Panc1 (cell line): ENCODE measurements around the gene TULP1. TPM values are rescaled to one million over a fixed set of nuclear protein-coding genes. Genes with fewer than 3 reads are reported as not detected.

Experiments
- ATAC-seq: fragments of 200-7000 bp; cut with Tn5 transposase; 2 replicates; pipeline ENCODE4 v1.9.1; 2020; ENCODE audit warnings: mild to moderate bottlenecking, moderate library complexity
- BruUV-seq: library from RNA; stranded (reverse); fragments of 400-500 nt; replicated peaks from 2 replicates; lab custom pipeline; 2021; lab: Mats Ljungman, UMichigan
- CTCF ChIA-PET: fragments of 300-600 bp; sonication (Branson Sonifier 250); formaldehyde crosslinking; loops from one replicate; lab custom pipeline; 2022; ENCODE audit warnings: antibody characterized with exemption; lab: Charles Lee
- POLR2A ChIA-PET: fragments of 300-600 bp; sonication (Branson Sonifier 250); formaldehyde crosslinking; loops from one replicate; lab custom pipeline; 2022; ENCODE audit warnings: antibody characterized with exemption; lab: Charles Lee
- DNase-seq: peaks from one replicate; pipeline ENCODE4 v3.0.0-alpha.2; 2010; ENCODE audit warnings: low read depth, low spot score
- H3K27ac ChIP-seq: 2 replicates; pipeline ENCODE4 v1.5.1; 2011; ENCODE audit warnings: mild to moderate bottlenecking, low read length, inconsistent platforms
- H3K27me3 ChIP-seq: fragments of 200-500 bp; sonication (Bioruptor generic); 2 replicates; pipeline ENCODE4 v1.6.0; 2014; ENCODE audit warnings: low read length, inconsistent platforms; ENCODE audit not compliant: control insufficient read depth, insufficient read depth
- H3K36me3 ChIP-seq: fragments of 200-500 bp; sonication (Bioruptor generic); 2 replicates; pipeline ENCODE4 v1.5.1; 2014; ENCODE audit warnings: inconsistent platforms, mild to moderate bottlenecking, low read length, moderate library complexity; ENCODE audit not compliant: control insufficient read depth, insufficient read depth
- H3K4me1 ChIP-seq: 2 replicates; pipeline ENCODE4 v1.5.1; 2011; ENCODE audit warnings: inconsistent platforms, mild to moderate bottlenecking, low read length, moderate library complexity; ENCODE audit not compliant: control insufficient read depth, insufficient read depth
- H3K4me3 ChIP-seq, 2 experiments: 2 replicates each; pipeline ENCODE4 v1.5.1; 2011 to 2012; ENCODE audit warnings: low read depth in 2 of 2, low read length in 2 of 2, mild to moderate bottlenecking in 2 of 2, inconsistent platforms in 1 of 2, moderate library complexity in 1 of 2
- H3K9me3 ChIP-seq: fragments of 200-500 bp; sonication (Bioruptor generic); 2 replicates; pipeline ENCODE4 v1.5.1; 2014; ENCODE audit warnings: low read depth, mild to moderate bottlenecking, inconsistent platforms, low read length, moderate library complexity; ENCODE audit not compliant: control insufficient read depth, insufficient read depth
- CTCF ChIP-seq: fragments of 450-650 bp; IDR thresholded peaks from 2 replicates; pipeline ENCODE4 v1.5.1; 2017; ENCODE audit warnings: mild to moderate bottlenecking
- POLR2AphosphoS5 ChIP-seq: IDR thresholded peaks from 2 replicates; pipeline ENCODE4 v1.6.1; 2012; ENCODE audit warnings: mild to moderate bottlenecking, low read depth, low read length, moderate library complexity
- REST ChIP-seq, 2 experiments: IDR thresholded peaks; 2 replicates each; pipeline ENCODE4 v1.6.1; 2011 to 2012; ENCODE audit warnings: low read depth in 2 of 2, control low read depth in 1 of 2, low read length in 1 of 2, mild to moderate bottlenecking in 1 of 2, moderate library complexity in 1 of 2; ENCODE audit not compliant: insufficient read depth in 1 of 2
- SIN3A ChIP-seq: IDR thresholded peaks from 2 replicates; pipeline ENCODE4 v1.6.1; 2012; ENCODE audit warnings: low read depth, mild to moderate bottlenecking, low read length, moderate library complexity, borderline replicate concordance; ENCODE audit not compliant: insufficient read depth
- TCF7L2 ChIP-seq: IDR thresholded peaks from 2 replicates; pipeline ENCODE4 v1.6.1; 2011; ENCODE audit warnings: mild to moderate bottlenecking, low read depth, low read length, inconsistent platforms
- in situ Hi-C: cut with HindIII; loops from 2 replicates; pipeline ENCODE4 v1.10.0; 2016; ENCODE audit warnings: low sequenced_read_pairs, low pct_unique_long_range_greater_than_20kb
- intact Hi-C: fragments of 100-400 bp; cut with micrococcal nuclease; formaldehyde crosslinking; loops from one replicate; pipeline ENCODE4 v1.10.0; 2022; ENCODE audit not compliant: unreplicated experiment
- total RNA-seq: library from RNA; stranded (reverse); gene quantifications from one replicate; pipeline ENCODE4 v1.2.1, GENCODE V29; 2021; ENCODE audit not compliant: unreplicated experiment

The TULP1 gene
- total RNA-seq, 1 experiment from 2014 or later = not detected

- ATAC-seq = no peak
- BruUV-seq = no TSS peak
- CTCF ChIA-PET = interaction anchor here (0.6 kb wide), 1 partner anchor 38 kb away, joined by 3 read pairs; no protein-coding TSS in a partner anchor
- TF ChIP-seq SIN3A (no peak), TCF7L2 (no peak), CTCF (no peak), POLR2AphosphoS5 (no peak), REST (IDR thresholded peaks at IDR 0.05; ENCODE audit: insufficient read depth in 1 of 2, low read depth in 2 of 2, low read length in 1 of 2) (no peak)
- no peaks in the 10 kb centered on the region for H3K36me3 ChIP-seq
- POLR2A ChIA-PET = no interaction called here
- H3K9me3 ChIP-seq = no peaks in the 10 kb centered on the region
- no peak for DNase-seq
- no peak overlapping the region for H3K27ac ChIP-seq
- in situ Hi-C loops = no loop called here
- H3K4me1 ChIP-seq = peaks cover 25% of the 10 kb centered on the region
- H3K4me3 ChIP-seq = no peak overlapping the region
- no peaks in the 10 kb centered on the region for H3K27me3 ChIP-seq
- intact Hi-C loops = no loop called here
These were observed 26.4 kb downstream of the TULP1 start for GRCh38 chr6:35486005-35486925.

GRCh38 chr6:35485402-35485877 is 27.3 kb downstream of the TULP1 start:
- ATAC-seq (no peak), DNase-seq (no peak)
- peaks cover 19% of the 10 kb centered on the region for H3K4me1 ChIP-seq
- in situ Hi-C loops = no loop called here
- no peaks in the 10 kb centered on the region for H3K27me3 ChIP-seq
- no peaks in the 10 kb centered on the region for H3K36me3 ChIP-seq
- no peaks in the 10 kb centered on the region for H3K9me3 ChIP-seq
- intact Hi-C loops = no loop called here
- no peak overlapping the region for H3K4me3 ChIP-seq
- CTCF ChIA-PET = no interaction called here
- no TSS peak for BruUV-seq
- TF ChIP-seq TCF7L2 (no peak), POLR2AphosphoS5 (no peak)
- H3K27ac ChIP-seq = no peak overlapping the region
- POLR2A ChIA-PET = no interaction called here
